A673 (cell line): Measurements from ENCODE around the gene APBB1IP. TPM values are rescaled to one million over a fixed set of nuclear protein-coding genes. Genes with fewer than 3 reads are reported as not detected.

Experiments used
- BruUV-seq: library from RNA; stranded (reverse); fragments of 400-500 nt; replicated peaks from 2 replicates; lab custom pipeline; 2021; lab: Mats Ljungman, UMichigan
- CTCF ChIA-PET: fragments of 300-600 bp; sonication (Branson Sonifier 250); formaldehyde crosslinking; loops from one replicate; lab custom pipeline; 2022; ENCODE audit warnings: antibody characterized with exemption; lab: Charles Lee
- POLR2A ChIA-PET: fragments of 300-600 bp; sonication (Branson Sonifier 250); formaldehyde crosslinking; loops from one replicate; lab custom pipeline; 2022; ENCODE audit warnings: antibody characterized with exemption; ENCODE audit not compliant: low non-redundant PET; lab: Charles Lee
- DNase-seq: peaks from one replicate; pipeline ENCODE4 v3.0.0-alpha.2; 2015; ENCODE audit warnings: low spot score
- H3K27ac ChIP-seq: fragments of 200-600 bp; sonication (generic); 2 replicates; pipeline ENCODE4 v1.5.1; 2016; ENCODE audit warnings: mixed run types, low read depth, mild to moderate bottlenecking, mixed read lengths, antibody characterized with exemption, low read length; ENCODE audit not compliant: poor library complexity, severe bottlenecking
- H3K27me3 ChIP-seq: fragments of 200-600 bp; sonication (generic); replicated peaks from 2 replicates; pipeline ENCODE4 v1.6.1; 2017; ENCODE audit warnings: mixed run types, low read depth, mild to moderate bottlenecking, mixed read lengths, antibody characterized with exemption, low read length; ENCODE audit not compliant: insufficient read depth, poor library complexity
- H3K36me3 ChIP-seq: fragments of 200-600 bp; sonication (generic); 2 replicates; pipeline ENCODE4 v1.6.1; 2016; ENCODE audit warnings: mixed run types, mild to moderate bottlenecking, mixed read lengths, antibody characterized with exemption, low read length; ENCODE audit not compliant: insufficient read depth, poor library complexity, severe bottlenecking
- H3K4me1 ChIP-seq: fragments of 200-600 bp; sonication (generic); 2 replicates; pipeline ENCODE4 v1.6.1; 2017; ENCODE audit warnings: mixed run types, mild to moderate bottlenecking, mixed read lengths, antibody characterized with exemption, low read length; ENCODE audit not compliant: insufficient read depth, poor library complexity, severe bottlenecking
- H3K4me3 ChIP-seq: fragments of 200-600 bp; sonication (generic); 2 replicates; pipeline ENCODE4 v1.5.1; 2016; ENCODE audit warnings: low read depth, mixed run types, mild to moderate bottlenecking, mixed read lengths, low read length; ENCODE audit not compliant: poor library complexity, severe bottlenecking
- H3K9me3 ChIP-seq: fragments of 200-600 bp; sonication (generic); 2 replicates; pipeline ENCODE4 v1.6.1; 2016; ENCODE audit warnings: mixed run types, low read depth, mild to moderate bottlenecking, mixed read lengths, antibody characterized with exemption, low read length; ENCODE audit not compliant: poor library complexity, severe bottlenecking
- EZH2 ChIP-seq: fragments of 200-600 bp; sonication (generic); IDR thresholded peaks from 2 replicates; pipeline ENCODE4 v1.6.1; 2017; ENCODE audit warnings: borderline replicate concordance, low read depth, mild to moderate bottlenecking, mixed read lengths, antibody characterized with exemption, low read length; ENCODE audit not compliant: poor library complexity, severe bottlenecking
- intact Hi-C: fragments of 100-400 bp; cut with micrococcal nuclease; formaldehyde crosslinking; loops from one replicate; pipeline ENCODE4 v1.10.0; 2022; ENCODE audit not compliant: unreplicated experiment
- total RNA-seq: library from RNA; stranded (reverse); gene quantifications from 2 replicates; pipeline ENCODE4 v1.2.3, GENCODE V29; 2021
- TF ChIP-seq, protein P1 (sequence below): fragments of 300-800, 200-600 bp; sonication (generic); conservative IDR thresholded peaks from 2 replicates; pipeline ENCODE4 v1.5.1; 2017; ENCODE audit warnings: low read depth, mild to moderate bottlenecking, antibody characterized with exemption, low read length, moderate library complexity, mixed read lengths

APBB1IP gene
- total RNA-seq, 1 experiment from 2014 or later: not detected

DNA sequence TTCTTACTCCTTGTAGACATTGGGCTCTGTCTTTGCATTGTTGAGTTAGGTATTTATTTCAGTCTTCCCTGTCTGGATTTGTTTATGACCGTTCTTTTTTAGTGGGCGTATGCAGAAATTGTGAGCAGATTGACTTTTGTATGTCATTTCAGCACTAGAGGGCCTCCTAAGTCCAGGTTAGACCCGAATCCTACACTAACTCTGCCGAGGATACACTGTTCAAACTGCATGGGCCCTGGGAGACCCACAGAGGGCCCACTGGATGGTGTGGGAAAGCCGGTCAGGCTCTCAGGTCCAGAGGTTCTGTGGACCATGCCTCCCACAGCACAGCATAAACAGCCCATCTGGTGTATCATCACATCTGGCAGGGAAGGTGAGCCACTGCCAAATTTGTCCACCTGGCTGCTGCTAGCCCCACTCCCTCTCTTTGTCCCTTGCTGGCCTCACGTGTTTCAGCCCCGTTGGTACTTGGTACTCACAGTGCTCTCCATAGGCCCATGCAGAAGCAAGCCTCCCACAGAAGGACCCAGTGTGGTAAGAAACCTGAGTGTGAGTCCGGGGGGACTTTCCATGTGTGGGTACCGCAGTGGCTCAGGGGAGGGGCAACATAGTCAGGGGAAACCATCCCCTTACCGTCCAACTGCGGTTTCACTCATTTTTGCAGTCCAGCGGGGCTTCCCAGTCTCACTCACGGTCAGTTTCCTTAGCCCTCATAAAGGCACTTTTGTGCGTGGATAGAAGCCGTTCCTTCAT lies 112.8 kb downstream of the APBB1IP start:
- H3K4me1 ChIP-seq: no peaks in the 10 kb centered on the region
- BruUV-seq: no TSS peak
- H3K36me3 ChIP-seq: no peaks in the 10 kb centered on the region
- ChIA-PET POLR2A (no interaction called here), CTCF (no interaction called here)
- H3K4me3 ChIP-seq: no peak overlapping the region
- DNase-seq: peak; percentile 36
- intact Hi-C loops: no loop called here
- H3K27me3 ChIP-seq: no peaks in the 10 kb centered on the region
- TF ChIP-seq, protein P1, sequence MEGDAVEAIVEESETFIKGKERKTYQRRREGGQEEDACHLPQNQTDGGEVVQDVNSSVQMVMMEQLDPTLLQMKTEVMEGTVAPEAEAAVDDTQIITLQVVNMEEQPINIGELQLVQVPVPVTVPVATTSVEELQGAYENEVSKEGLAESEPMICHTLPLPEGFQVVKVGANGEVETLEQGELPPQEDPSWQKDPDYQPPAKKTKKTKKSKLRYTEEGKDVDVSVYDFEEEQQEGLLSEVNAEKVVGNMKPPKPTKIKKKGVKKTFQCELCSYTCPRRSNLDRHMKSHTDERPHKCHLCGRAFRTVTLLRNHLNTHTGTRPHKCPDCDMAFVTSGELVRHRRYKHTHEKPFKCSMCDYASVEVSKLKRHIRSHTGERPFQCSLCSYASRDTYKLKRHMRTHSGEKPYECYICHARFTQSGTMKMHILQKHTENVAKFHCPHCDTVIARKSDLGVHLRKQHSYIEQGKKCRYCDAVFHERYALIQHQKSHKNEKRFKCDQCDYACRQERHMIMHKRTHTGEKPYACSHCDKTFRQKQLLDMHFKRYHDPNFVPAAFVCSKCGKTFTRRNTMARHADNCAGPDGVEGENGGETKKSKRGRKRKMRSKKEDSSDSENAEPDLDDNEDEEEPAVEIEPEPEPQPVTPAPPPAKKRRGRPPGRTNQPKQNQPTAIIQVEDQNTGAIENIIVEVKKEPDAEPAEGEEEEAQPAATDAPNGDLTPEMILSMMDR: peak; percentile 32; the same call in 1 of the 2 replicates
- TF ChIP-seq EZH2: no peak
- no peaks in the 10 kb centered on the region for H3K9me3 ChIP-seq
- no peak overlapping the region for H3K27ac ChIP-seq

DNA sequence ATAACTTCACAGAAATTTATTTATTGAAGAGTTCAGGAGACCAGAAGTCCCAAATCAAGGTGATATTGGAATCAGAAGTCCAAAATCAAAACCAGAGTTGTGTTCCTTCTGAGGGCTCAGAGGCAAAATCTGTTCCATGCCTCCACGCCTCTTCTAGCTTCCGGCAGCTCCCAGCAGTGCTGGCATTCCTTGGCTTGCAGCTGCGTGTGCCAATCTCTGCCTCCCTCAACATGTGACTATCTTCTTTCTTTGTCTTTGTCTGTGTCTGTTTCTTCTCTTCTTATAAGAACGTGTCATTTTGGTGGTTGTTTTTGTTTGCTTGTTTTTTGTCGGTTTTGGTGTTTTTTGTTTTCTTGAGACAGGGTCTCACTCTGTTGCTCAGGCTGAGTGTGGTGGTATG lies 116.1 kb downstream of the APBB1IP start:
- BruUV-seq: no TSS peak
- intact Hi-C loops: no loop called here
- CTCF ChIA-PET: interaction anchor here (0.6 kb wide), 1 partner anchor 594 kb away, joined by 3 read pairs; no protein-coding TSS in a partner anchor

DNA sequence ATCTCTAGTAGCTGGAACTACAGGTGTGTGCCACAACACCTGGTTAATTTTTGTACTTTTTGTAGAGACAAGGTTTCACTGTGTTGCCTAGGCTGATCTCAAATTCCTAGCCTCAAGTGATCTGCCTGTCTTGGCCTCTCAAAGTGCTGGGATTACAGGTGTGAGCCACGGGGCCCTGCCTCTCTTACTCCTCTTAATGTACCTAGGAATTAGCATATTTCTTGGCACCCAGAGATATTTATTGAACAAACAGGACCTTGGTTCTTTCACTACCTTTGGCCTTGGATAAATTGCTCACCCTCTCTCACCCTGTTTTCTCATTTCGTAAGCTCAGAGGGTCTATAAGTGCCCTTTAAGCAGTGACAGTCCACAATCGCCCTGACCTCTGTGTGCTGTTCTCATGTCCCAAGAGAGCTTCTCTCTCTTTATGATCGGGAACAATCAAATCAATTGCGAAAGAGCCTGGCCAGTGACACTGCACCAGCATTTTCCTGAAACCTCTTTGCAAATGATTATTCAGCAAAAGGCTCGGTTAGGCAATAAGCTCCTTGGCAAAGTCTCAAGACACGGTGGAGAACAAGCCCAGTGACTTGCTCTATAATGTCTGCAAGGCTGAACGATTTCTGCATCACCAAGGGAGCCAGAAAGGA lies 117.7 kb downstream of the APBB1IP start:
- Histone ChIP-seq H3K4me3 (no peak overlapping the region), H3K27me3 (no peaks in the 10 kb centered on the region), H3K27ac (no peak overlapping the region), H3K36me3 (no peaks in the 10 kb centered on the region), H3K4me1 (no peaks in the 10 kb centered on the region), H3K9me3 (no peaks in the 10 kb centered on the region)
- POLR2A ChIA-PET: no interaction called here
- intact Hi-C loops: loop anchor here (2.0 to 5.0 kb wide), 4 partner anchors 326 to 854 kb away; no protein-coding TSS in a partner anchor
- DNase-seq: peak; percentile 57
- BruUV-seq: no TSS peak
- TF ChIP-seq, protein P1: no peak
- no peak for TF ChIP-seq EZH2
- CTCF ChIA-PET: interaction anchor here (1.1 kb wide), 1 partner anchor 221 kb away, joined by 3 read pairs; no protein-coding TSS in a partner anchor

More for the DNA sequence above, 116.1 kb downstream of the APBB1IP start:
- Histone ChIP-seq H3K27me3 (no peaks in the 10 kb centered on the region), H3K4me3 (no peak overlapping the region), H3K27ac (no peak overlapping the region), H3K36me3 (no peaks in the 10 kb centered on the region), H3K9me3 (no peaks in the 10 kb centered on the region), H3K4me1 (no peaks in the 10 kb centered on the region)
- DNase-seq: no peak
- TF ChIP-seq, protein P1: no peak
- POLR2A ChIA-PET: no interaction called here
